ENCODE measurements around the gene FBXO15.

GRCh38 chr18:74147491-74147778, 199 bp downstream of the FBXO15 start:
- TF ChIP-seq POLR2AphosphoS5 (IDR thresholded peaks at IDR 0.05) (no peak), CTCF (IDR thresholded peaks at IDR 0.05) (no peak)
